WTC11 (cell line): Measurements from ENCODE around the gene C22orf23. TPM values are rescaled to one million over a fixed set of nuclear protein-coding genes. Genes with fewer than 3 reads are reported as not detected.

ENCODE experiments used
- ATAC-seq: fragments of 200-7000 bp; cut with Tn5 transposase; 2 replicates; pipeline ENCODE4 v1.10.0; 2021; ENCODE audit warnings: mild to moderate bottlenecking, moderate library complexity
- CTCF ChIA-PET: fragments of 300-600 bp; sonication (Branson Sonifier 250); formaldehyde crosslinking; loops from one replicate; lab custom pipeline; 2021; ENCODE audit warnings: antibody characterized with exemption; lab: Charles Lee
- POLR2A ChIA-PET: fragments of 350-600 bp; sonication (Branson Sonifier 250); formaldehyde crosslinking; loops from one replicate; lab custom pipeline; 2021; ENCODE audit warnings: antibody characterized with exemption; lab: Charles Lee
- DNase-seq: peaks from one replicate; pipeline ENCODE4 v3.0.0; 2021; ENCODE audit warnings: low spot score
- H3K27ac Mint-ChIP-seq: 2 replicates; pipeline ENCODE4 v1.8.0; 2021; ENCODE audit warnings: mixed read lengths
- H3K27me3 Mint-ChIP-seq: 2 replicates; pipeline ENCODE4 v1.8.0; 2021; ENCODE audit warnings: low read depth, mild to moderate bottlenecking, moderate library complexity, mixed read lengths
- H3K36me3 Mint-ChIP-seq: 2 replicates; pipeline ENCODE4 v1.8.0; 2021; ENCODE audit warnings: mixed read lengths
- H3K4me1 Mint-ChIP-seq: 2 replicates; pipeline ENCODE4 v1.8.0; 2022; ENCODE audit warnings: mixed read lengths
- H3K4me3 Mint-ChIP-seq: 2 replicates; pipeline ENCODE4 v1.8.0; 2021; ENCODE audit warnings: mild to moderate bottlenecking, moderate library complexity, mixed read lengths
- H3K9me3 Mint-ChIP-seq: 2 replicates; pipeline ENCODE4 v1.8.0; 2021; ENCODE audit warnings: mixed read lengths
- E2F1 ChIP-seq: sonication (generic); formaldehyde crosslinking; IDR thresholded peaks from 2 replicates; pipeline ENCODE4 v1.8.0; 2022; ENCODE audit warnings: mild to moderate bottlenecking, missing genetic modification reagents
- E2F5 ChIP-seq: sonication (generic); formaldehyde crosslinking; IDR thresholded peaks from 2 replicates; pipeline ENCODE4 v1.8.1; 2022; ENCODE audit warnings: mild to moderate bottlenecking, moderate library complexity, missing genetic modification reagents
- FOXP4 ChIP-seq: sonication (generic); formaldehyde crosslinking; IDR thresholded peaks from 2 replicates; pipeline ENCODE4 v1.8.0; 2022; ENCODE audit warnings: mild to moderate bottlenecking, missing genetic modification reagents
- GABPB1 ChIP-seq: sonication (generic); formaldehyde crosslinking; IDR thresholded peaks from 2 replicates; pipeline ENCODE4 v1.8.1; 2023; ENCODE audit warnings: mild to moderate bottlenecking, missing genetic modification reagents
- IRF1 ChIP-seq: sonication (generic); formaldehyde crosslinking; IDR thresholded peaks from 2 replicates; pipeline ENCODE4 v1.8.0; 2023; ENCODE audit warnings: missing genetic modification reagents
- JUN ChIP-seq: sonication (generic); formaldehyde crosslinking; IDR thresholded peaks from 2 replicates; pipeline ENCODE4 v1.8.0; 2023; ENCODE audit warnings: mild to moderate bottlenecking, missing genetic modification reagents
- MXD4 ChIP-seq: fragments of 250-450 bp; sonication (Bioruptor Pico); IDR thresholded peaks from 2 replicates; pipeline ENCODE4 v1.8.0; 2021; ENCODE audit warnings: mild to moderate bottlenecking, moderate library complexity, borderline replicate concordance
- PRDM15 ChIP-seq: sonication (generic); formaldehyde crosslinking; IDR thresholded peaks from 2 replicates; pipeline ENCODE4 v1.8.0; 2022; ENCODE audit warnings: missing genetic modification reagents
- SP1 ChIP-seq: sonication (generic); formaldehyde crosslinking; conservative IDR thresholded peaks from 2 replicates; pipeline ENCODE4 v1.8.1; 2022; ENCODE audit warnings: missing genetic modification reagents
- TEAD4 ChIP-seq: sonication (generic); formaldehyde crosslinking; IDR thresholded peaks from 2 replicates; pipeline ENCODE4 v1.8.0; 2022; ENCODE audit warnings: mild to moderate bottlenecking, missing genetic modification reagents
- USF2 ChIP-seq: sonication (generic); formaldehyde crosslinking; IDR thresholded peaks from 2 replicates; pipeline ENCODE4 v1.8.1; 2023; ENCODE audit warnings: mild to moderate bottlenecking, missing genetic modification reagents, moderate library complexity
- ZNF138 ChIP-seq: sonication (generic); formaldehyde crosslinking; conservative IDR thresholded peaks from 2 replicates; pipeline ENCODE4 v1.8.1; 2022; ENCODE audit warnings: mild to moderate bottlenecking, moderate library complexity, missing genetic modification reagents
- total RNA-seq: library from RNA; stranded (reverse); gene quantifications from 3 replicates; pipeline ENCODE4 v1.2.3, GENCODE V29; 2021

The C22orf23 gene
- total RNA-seq, 1 experiment from 2014 or later = 0.72 TPM

- TF ChIP-seq MXD4 (CRISPR knock-in tag) (no peak), SP1 (CRISPR knock-in tag) (peak; percentile 50; the same call in 1 of the 2 replicates)
These were observed 47.7 kb downstream of the C22orf23 start, which contains the start of gene MICALL1 (continued) for GRCh38 chr22:37905534-37906363.

- H3K4me3 Mint-ChIP-seq = peak overlapping the region; percentile 68
- DNase-seq = no peak
- POLR2A ChIA-PET = interaction anchor here (0.6 to 1.8 kb wide), 3 partner anchors 8 to 224 kb away, joined by 3 to 10 read pairs (median 3); no protein-coding TSS in a partner anchor
These were observed 48.5 kb downstream of the C22orf23 start for GRCh38 chr22:37904572-37905533.

More at GRCh38 chr22:37904572-37905533, 48.5 kb downstream of the C22orf23 start:
- ATAC-seq = 0 out of 2 replicates have a peak, but pooled peaks have one; percentile 2
- peak; percentile 70 for TF ChIP-seq GABPB1 (CRISPR knock-in tag)
- TF ChIP-seq E2F5 = no peak
- 0 out of 2 replicates have a peak, but pooled peaks have one; percentile 37 for TF ChIP-seq USF2 (CRISPR knock-in tag)
- peak; percentile 43; the same call in 1 of the 2 replicates for TF ChIP-seq FOXP4 (CRISPR knock-in tag)
- TF ChIP-seq E2F1 (CRISPR knock-in tag) = no peak
- TF ChIP-seq JUN (CRISPR knock-in tag) = 0 out of 2 replicates have a peak, but pooled peaks have one; percentile 34
- 0 out of 2 replicates have a peak, but pooled peaks have one; percentile 46 for TF ChIP-seq IRF1 (CRISPR knock-in tag)
- TF ChIP-seq SP1 (CRISPR knock-in tag) = no peak
- TF ChIP-seq PRDM15 (CRISPR knock-in tag) = peak; percentile 20; the same call in 1 of the 2 replicates
- no peak for TF ChIP-seq ZNF138 (CRISPR knock-in tag)
- TF ChIP-seq TEAD4 (CRISPR knock-in tag) = no peak
- TF ChIP-seq, all 79 proteins: peak for 6
- H3K9me3 Mint-ChIP-seq = no peaks in the 10 kb centered on the region
- H3K4me1 Mint-ChIP-seq = peaks cover 25% of the 10 kb centered on the region
- CTCF ChIA-PET = interaction anchor here (0.6 to 3.2 kb wide), 16 partner anchors 9 to 163 kb away, joined by 3 to 20 read pairs (median 6); partner anchors contain the start of genes C22orf23 and POLR2F
- no peaks in the 10 kb centered on the region for H3K27me3 Mint-ChIP-seq
- no peak overlapping the region; the same call in 1 of the 2 replicates for H3K27ac Mint-ChIP-seq
- H3K36me3 Mint-ChIP-seq = no peaks in the 10 kb centered on the region
